Measurements from ENCODE around the gene MUC22. TPM values are rescaled to one million over a fixed set of nuclear protein-coding genes. Genes with fewer than 3 reads are reported as not detected.

MUC22 gene
- total and polyA plus RNA-seq, 2 of the 4 experiments (the other 2 are of a cell fraction): 0.02 TPM; not detected in 1

DNA sequence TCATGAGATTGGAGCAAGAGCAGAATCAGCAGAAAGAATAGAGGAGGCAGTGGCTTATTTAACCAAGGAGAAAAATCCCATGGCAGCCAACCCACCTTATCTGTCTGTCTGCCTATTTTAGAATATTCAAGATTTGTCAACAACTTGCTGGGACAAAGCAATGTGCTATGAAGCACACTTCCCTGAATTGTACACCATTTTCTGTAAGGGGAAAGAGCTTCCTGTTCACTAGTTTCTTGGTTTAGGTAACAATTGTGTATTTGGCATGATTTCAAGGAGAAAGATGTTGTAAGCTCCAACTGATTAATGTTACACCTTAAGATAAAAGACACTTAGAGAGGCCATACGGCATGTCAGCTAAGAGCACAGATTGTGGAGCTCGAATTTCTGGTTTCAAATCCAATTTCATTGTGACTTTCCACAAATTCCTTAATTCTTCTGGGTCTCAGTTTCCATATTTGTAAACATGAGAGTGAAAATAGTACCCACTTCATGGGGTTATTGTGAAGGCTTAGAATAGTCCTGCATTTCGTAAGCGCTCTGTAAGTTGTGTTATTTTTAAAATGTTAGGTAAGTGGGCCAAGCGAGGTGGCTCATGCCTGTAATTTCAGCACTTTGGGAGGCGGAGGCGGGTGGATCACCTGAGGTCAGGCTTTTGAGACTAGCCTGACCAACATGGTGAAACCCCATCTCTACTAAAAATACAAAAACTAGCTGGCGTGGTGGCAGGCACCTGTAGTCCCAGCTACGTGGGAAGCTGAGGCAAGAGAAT, 4.8 kb upstream of the MUC22 start:
- Histone ChIP-seq H3K4ac (ENCODE audit: low read depth, low read length) (no peak overlapping the region), H3K23ac (ENCODE audit: low read depth, low read length) (no peak overlapping the region), H4K20me1 (ENCODE audit: insufficient read depth, low read length) (no peaks in the 10 kb centered on the region), H3K56ac (ENCODE audit: extremely low read depth, insufficient read depth, low read length) (no peak overlapping the region), H4K5ac (ENCODE audit: low read depth, low read length) (no peak overlapping the region), H2BK5ac (ENCODE audit: low read depth, low read length, poor library complexity, severe bottlenecking) (no peak overlapping the region), H3K27ac (ENCODE audit: insufficient read depth, low read length) (no peak overlapping the region), H4K91ac (ENCODE audit: insufficient read depth, low read depth, low read length) (no peak overlapping the region), H3K9ac (ENCODE audit: low read depth, low read length) (no peak overlapping the region), H3K9me1 (ENCODE audit: insufficient read depth, low read length) (peaks cover 3% of the 10 kb centered on the region; the same call in 1 of the 2 replicates), H3K27me3 (ENCODE audit: control insufficient read depth, insufficient read depth, low read length) (no peaks in the 10 kb centered on the region; the same call in 1 of the 2 replicates), H2BK15ac (ENCODE audit: low read depth, low read length) (no peak overlapping the region), H3K9me3 (ENCODE audit: control insufficient read depth, insufficient read depth, low read length) (no peaks in the 10 kb centered on the region), H2AK5ac (ENCODE audit: low read depth, low read length) (no peak overlapping the region), H3K79me1 (ENCODE audit: low read depth in 1 of 2, low read length in 2 of 2) (no peaks in the 10 kb centered on the region), H3K14ac (replicated peaks; ENCODE audit: low read depth, low read length) (no peak overlapping the region), H3K4me2 (ENCODE audit: low read depth, low read length) (no peak overlapping the region), H2BK20ac (ENCODE audit: low read depth, low read length) (no peak overlapping the region), H3K4me3 (ENCODE audit: insufficient read depth, low read depth, low read length) (no peak overlapping the region), H3K4me1 (ENCODE audit: control insufficient read depth, insufficient read depth, low read length) (peaks cover 5% of the 10 kb centered on the region), H3K18ac (ENCODE audit: low read depth, low read length) (no peak overlapping the region), H2AFZ (replicated peaks; ENCODE audit: low read length, poor library complexity) (no peak overlapping the region), H3K36me3 (ENCODE audit: control insufficient read depth, insufficient read depth, low read length) (no peaks in the 10 kb centered on the region), H2AK9ac (replicated peaks; ENCODE audit: low read depth, low read length, poor library complexity) (no peak overlapping the region), H4K8ac (ENCODE audit: low read depth in 2 of 2, low read length in 2 of 2) (no peak overlapping the region), H2BK120ac (ENCODE audit: low read depth, low read length) (no peak overlapping the region)
- dilution Hi-C loops (cut with HindIII; ENCODE audit: low sequenced_read_pairs, unreplicated experiment) (no loop called here), in situ Hi-C loops (cut with MboI; ENCODE audit: low sequenced_read_pairs) (no loop called here), intact Hi-C loops (cut with micrococcal nuclease) (no loop called here)
- no peak for DNase-seq
- no peak for ATAC-seq (ENCODE audit: low read depth)
- no peak for TF ChIP-seq CEBPB (IDR thresholded peaks at IDR 0.05; ENCODE audit: low read depth, low read length)
- no peak for TF ChIP-seq SMC3 (IDR thresholded peaks at IDR 0.05; ENCODE audit: low read depth, low read length)
- no peak for TF ChIP-seq MAFK (IDR thresholded peaks at IDR 0.05; ENCODE audit: low read depth, low read length)
- TF ChIP-seq, protein P1, sequence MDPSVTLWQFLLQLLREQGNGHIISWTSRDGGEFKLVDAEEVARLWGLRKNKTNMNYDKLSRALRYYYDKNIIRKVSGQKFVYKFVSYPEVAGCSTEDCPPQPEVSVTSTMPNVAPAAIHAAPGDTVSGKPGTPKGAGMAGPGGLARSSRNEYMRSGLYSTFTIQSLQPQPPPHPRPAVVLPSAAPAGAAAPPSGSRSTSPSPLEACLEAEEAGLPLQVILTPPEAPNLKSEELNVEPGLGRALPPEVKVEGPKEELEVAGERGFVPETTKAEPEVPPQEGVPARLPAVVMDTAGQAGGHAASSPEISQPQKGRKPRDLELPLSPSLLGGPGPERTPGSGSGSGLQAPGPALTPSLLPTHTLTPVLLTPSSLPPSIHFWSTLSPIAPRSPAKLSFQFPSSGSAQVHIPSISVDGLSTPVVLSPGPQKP (IDR thresholded peaks at IDR 0.05; ENCODE audit: borderline replicate concordance, low read depth, low read length): no peak
- no peak for TF ChIP-seq CHD1 (IDR thresholded peaks at IDR 0.05; ENCODE audit: low read depth, low read length)
- TF ChIP-seq RFX5 (IDR thresholded peaks at IDR 0.05; ENCODE audit: low read depth, low read length): no peak
- TF ChIP-seq MAZ (IDR thresholded peaks at IDR 0.05; ENCODE audit: borderline replicate concordance, low read depth, low read length): no peak
- TF ChIP-seq RAD21 (IDR thresholded peaks at IDR 0.05; ENCODE audit: low read length): no peak
- no peak for TF ChIP-seq MXI1 (IDR thresholded peaks at IDR 0.05; ENCODE audit: borderline replicate concordance, low read depth, low read length)
- no peak for TF ChIP-seq POLR2A (IDR thresholded peaks at IDR 0.05; ENCODE audit: low read depth, low read length)
- TF ChIP-seq BHLHE40 (IDR thresholded peaks at IDR 0.05; ENCODE audit: low read depth, low read length): no peak
- no peak for TF ChIP-seq FOS (IDR thresholded peaks at IDR 0.05; ENCODE audit: low read depth, low read length)
- TF ChIP-seq, protein P2, sequence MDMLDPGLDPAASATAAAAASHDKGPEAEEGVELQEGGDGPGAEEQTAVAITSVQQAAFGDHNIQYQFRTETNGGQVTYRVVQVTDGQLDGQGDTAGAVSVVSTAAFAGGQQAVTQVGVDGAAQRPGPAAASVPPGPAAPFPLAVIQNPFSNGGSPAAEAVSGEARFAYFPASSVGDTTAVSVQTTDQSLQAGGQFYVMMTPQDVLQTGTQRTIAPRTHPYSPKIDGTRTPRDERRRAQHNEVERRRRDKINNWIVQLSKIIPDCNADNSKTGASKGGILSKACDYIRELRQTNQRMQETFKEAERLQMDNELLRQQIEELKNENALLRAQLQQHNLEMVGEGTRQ (IDR thresholded peaks at IDR 0.05; ENCODE audit: low read depth, low read length): no peak
- no peak for TF ChIP-seq RCOR1 (IDR thresholded peaks at IDR 0.05; ENCODE audit: insufficient replicate concordance, low read length)
- no peak for TF ChIP-seq NFE2L2 (IDR thresholded peaks at IDR 0.05; ENCODE audit: low read depth, low read length)
- TF ChIP-seq, protein P3, sequence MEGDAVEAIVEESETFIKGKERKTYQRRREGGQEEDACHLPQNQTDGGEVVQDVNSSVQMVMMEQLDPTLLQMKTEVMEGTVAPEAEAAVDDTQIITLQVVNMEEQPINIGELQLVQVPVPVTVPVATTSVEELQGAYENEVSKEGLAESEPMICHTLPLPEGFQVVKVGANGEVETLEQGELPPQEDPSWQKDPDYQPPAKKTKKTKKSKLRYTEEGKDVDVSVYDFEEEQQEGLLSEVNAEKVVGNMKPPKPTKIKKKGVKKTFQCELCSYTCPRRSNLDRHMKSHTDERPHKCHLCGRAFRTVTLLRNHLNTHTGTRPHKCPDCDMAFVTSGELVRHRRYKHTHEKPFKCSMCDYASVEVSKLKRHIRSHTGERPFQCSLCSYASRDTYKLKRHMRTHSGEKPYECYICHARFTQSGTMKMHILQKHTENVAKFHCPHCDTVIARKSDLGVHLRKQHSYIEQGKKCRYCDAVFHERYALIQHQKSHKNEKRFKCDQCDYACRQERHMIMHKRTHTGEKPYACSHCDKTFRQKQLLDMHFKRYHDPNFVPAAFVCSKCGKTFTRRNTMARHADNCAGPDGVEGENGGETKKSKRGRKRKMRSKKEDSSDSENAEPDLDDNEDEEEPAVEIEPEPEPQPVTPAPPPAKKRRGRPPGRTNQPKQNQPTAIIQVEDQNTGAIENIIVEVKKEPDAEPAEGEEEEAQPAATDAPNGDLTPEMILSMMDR (conservative IDR thresholded peaks at IDR 0.05; ENCODE audit: low read depth, low read length): no peak
- no TSS peak for BruUV-seq (replicated peaks)
- ChIA-PET POLR2A (ENCODE audit: unreplicated experiment) (no interaction called here), CTCF (interaction anchor here (0.5 kb wide), 1 partner anchor 339 kb away, joined by 3 read pairs; no protein-coding TSS in a partner anchor)
- WGBS, 2 experiments (ENCODE audit: extremely low coverage in 2 of 2, insufficient read length in 1 of 2): no CpG with 5 or more reads among the region's 9 CpGs

All from IMR-90 (cell line).